Embryonic facial prominence (tissue), 1 donor: ENCODE measurements around the gene CAMTA1.

Source experiments
- DNase-seq: peaks from one replicate; pipeline ENCODE4 v3.0.0-alpha.2; 2016; ENCODE audit errors: extremely low spot score

The CAMTA1 gene

DNA sequence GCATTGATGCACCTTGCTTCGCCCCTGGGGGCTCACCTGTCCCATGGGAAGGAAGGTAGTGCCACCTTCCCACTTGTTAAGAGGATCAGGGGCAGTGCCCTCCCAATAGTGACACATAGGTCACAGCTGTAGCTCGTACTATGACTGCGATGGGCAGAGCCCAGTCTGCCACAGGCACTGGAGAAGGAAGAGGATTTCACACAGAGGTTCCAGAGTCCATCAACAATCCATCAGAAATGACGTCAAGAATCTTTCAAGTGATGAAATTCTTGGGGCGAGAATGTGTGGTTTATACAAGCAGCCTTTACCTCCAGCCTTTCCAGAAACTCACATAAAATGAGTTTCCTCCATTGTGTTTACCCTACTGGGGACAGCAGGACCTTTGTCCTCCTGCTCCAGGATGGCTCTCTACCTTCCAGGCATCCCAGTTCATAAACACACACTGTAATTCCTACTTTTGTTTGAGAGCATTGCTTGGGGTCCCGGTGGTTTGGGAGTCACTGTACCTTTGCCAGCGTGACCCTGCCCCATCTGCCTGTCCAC is 725.2 kb downstream of the CAMTA1 start:
- no peak for DNase-seq

GRCh38 chr1:7511381-7511780 is 726.1 kb downstream of the CAMTA1 start:
- DNase-seq: no peak

DNA sequence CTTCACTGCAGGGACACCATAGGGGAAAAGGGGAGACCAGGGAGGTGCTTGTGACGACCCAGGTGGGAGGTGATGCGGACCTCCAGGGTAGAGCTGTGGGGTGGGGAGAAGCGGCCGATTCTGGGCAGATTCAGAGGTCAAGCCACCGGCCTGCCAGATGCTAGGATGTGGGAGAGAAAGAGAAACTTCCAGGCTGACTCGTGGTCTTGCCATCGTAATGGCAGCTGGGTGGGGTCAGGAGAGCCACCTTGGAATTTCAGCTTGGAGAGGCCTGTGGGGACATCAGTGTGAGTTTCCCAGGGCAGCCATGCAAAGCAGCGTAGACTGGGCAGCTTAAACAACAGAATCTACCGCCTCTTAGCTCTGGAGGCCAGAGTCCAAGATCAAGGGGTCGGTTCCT is 727.8 kb downstream of the CAMTA1 start:
- no peak for DNase-seq

- DNase-seq: no peak
Measured at GRCh38 chr1:7515175-7515574, 729.9 kb downstream of the CAMTA1 start.

DNA sequence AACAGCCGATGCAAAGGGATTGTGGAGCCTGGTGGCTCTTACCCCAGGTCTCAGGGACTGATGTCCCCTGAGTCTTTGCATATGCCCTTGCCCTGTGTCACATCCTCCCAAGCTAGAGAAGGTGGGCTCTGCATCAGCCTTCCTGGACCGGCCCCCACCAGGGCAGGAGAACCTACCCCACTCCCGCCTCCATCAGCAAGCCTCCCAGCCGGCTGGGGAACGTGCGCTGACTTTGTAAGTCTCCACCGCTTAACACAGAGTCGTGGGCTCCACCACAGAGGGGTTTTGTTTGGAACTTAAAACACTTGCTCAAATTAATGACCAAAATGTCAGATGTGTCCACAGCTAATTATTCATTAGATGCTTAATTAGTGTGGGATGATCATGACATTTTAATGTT is 730.6 kb downstream of the CAMTA1 start:
- no peak for DNase-seq

GRCh38 chr1:7516341-7516740 is 731.1 kb downstream of the CAMTA1 start:
- no peak for DNase-seq

- no peak for DNase-seq
Measured at GRCh38 chr1:7516929-7517328, 731.7 kb downstream of the CAMTA1 start.

DNA sequence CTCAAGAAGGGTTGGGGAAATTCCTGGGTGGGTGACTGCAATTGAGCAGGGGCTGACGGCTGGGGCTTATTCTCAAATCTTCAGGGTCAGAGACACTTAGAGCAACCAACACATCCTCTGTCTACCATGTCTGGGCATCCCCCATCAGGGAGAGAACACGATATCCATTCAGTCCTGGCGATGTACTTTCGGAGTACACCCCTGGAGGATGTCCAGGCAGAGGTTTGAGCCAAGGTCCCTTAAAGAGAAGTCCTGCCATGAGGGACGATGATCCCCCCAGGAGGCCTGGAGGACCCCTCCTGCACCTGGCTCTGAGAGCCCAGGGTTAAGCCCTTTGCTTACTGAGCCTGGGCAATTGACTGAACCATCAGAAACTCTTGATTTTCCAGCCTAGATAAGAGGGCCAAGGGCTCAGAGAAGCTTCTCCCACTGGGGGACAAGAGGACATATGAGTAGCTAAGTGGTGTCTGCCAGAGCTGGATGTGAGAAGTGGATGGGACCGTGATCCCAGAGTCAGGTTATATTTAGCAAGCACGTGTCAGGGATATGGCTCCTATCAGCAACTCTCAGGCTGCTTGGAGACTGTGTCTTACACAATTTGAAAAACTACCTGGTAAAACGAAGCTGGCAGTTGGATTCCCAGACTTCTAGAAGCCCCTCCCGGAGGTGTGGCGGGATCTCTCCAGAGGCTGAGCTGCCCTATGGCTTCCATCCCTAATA is 732.5 kb downstream of the CAMTA1 start:
- DNase-seq: no peak

DNA sequence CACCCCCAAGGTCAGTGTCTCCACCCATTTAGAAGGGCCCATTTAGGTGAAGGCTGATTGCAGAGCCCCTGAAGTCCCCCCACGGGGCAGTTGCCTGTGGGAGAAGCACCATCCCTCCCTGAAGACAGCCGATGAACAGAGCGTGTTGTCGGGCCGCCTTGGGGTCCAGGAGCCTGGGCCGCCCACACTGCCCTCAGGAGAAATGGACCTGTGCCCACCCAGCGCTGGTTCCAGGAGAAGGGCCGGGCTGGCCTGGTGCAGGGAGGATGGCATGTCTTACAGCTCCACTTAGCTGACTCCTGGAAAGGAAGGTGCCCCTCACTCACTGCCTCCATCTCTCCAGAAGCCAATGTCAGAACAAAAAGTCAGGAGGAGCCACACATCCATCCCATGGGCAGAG is 733.2 kb downstream of the CAMTA1 start:
- no peak for DNase-seq

GRCh38 chr1:7519181-7519860 is 734.1 kb downstream of the CAMTA1 start:
- no peak for DNase-seq

- DNase-seq: no peak
Measured at GRCh38 chr1:7519861-7520395, 734.7 kb downstream of the CAMTA1 start.

DNA sequence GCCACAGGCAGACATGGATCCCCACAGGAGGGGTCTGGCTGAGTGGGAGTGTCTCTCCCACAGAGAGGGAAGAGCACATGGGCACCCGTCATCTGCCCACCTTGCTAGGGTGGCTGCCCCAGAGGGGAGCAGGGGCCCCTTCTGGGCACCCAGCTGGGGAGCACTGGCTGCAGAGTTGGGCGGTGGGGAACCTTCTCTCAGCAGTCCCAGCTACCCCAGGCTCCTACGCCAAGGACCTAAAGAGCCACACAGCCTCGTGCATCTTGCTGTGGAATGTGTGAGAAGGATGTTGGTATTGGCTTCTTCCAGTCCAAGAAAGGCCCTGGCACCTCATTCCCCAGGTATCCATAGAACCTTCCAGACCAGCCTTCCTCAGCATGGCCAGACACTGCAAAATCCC is 735.2 kb downstream of the CAMTA1 start:
- no peak for DNase-seq

GRCh38 chr1:7524341-7525337 is 739.4 kb downstream of the CAMTA1 start:
- no peak for DNase-seq

- DNase-seq: no peak
Measured at GRCh38 chr1:7525338-7526063, 740.2 kb downstream of the CAMTA1 start.

- no peak for DNase-seq
Measured at GRCh38 chr1:7526196-7526866, 741.1 kb downstream of the CAMTA1 start.

DNA sequence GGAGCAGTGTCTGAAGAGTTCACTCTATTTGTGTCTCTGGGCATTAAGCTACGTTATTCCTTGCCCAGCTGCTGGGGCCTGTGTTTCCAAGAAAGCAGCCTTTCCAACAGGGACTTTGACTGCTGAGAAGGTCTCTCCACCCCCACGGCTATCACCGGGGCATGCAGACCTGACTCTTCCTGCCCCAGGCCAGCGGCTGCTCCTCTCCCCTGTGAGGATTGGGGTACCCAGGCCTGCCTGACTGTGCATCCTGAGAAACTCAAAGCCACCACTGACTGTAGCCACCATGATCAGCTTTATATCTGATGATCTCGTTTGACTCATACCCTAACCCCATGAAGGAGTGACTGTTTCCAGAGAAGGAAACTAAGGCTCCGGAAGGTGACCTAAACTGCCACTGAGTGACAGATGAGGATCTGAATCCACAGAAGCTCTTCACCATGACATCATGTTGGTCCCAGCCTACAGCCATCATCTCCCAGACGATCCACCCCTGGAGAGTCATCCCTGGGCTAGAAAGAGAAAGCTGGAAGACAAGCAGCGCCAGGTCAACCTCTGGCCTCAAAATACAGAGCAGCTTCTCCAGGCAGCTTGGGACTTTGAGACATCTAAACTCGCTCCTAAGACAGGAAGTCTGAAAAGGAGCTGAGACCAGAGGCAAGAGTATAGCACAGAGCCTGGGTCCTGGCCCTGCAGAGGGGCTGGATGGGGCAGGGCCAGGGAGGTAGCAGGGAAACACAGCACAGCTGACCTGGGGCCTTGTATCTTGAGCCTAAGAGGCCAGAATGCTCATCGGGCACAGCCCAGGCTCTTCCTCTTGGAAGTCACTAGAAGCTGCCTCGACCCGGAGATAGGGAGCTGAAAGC is 741.8 kb downstream of the CAMTA1 start:
- DNase-seq: no peak

DNA sequence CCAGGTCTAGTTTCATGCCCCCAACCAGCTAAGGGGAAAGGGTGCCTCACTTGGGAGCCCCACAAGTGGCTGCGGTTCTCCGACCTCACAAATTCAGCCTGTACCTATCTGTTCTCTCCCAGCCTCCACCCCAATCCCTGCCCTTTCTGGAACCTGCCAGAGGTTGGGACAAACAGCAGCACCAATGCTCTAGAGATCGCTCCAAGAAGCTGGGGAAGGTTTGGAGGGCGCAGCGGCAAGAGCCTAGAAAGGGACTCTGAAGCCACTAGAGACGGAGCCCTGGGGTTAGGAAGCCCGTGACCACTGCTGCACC is 742.4 kb downstream of the CAMTA1 start:
- DNase-seq: no peak

- DNase-seq: no peak
Measured at GRCh38 chr1:7528386-7529198, 743.3 kb downstream of the CAMTA1 start.

GRCh38 chr1:7529917-7530316 is 744.7 kb downstream of the CAMTA1 start:
- no peak for DNase-seq
